GM21423 (cell line): ENCODE data around the gene ACY1.
A peak's percentile ranks its signal among the peaks of the same experiment; 100 is the strongest.
"Not testable (repeated sequence)": the region's sequence is repeated elsewhere in the genome, so short reads cannot be mapped to it uniquely, and the experiment has no call there.

Source experiments
- ATAC-seq: cut with Tn5 transposase; IDR thresholded peaks from one replicate; pipeline ENCODE4 v1.9.1; 2021; ENCODE audit warnings: mild to moderate bottlenecking, moderate library complexity; ENCODE audit not compliant: unreplicated experiment

The ACY1 gene

GRCh38 chr3:51980253-51980652 lies 3.1 kb upstream of the ACY1 start:
- no peak for ATAC-seq

- peak; percentile 44 for ATAC-seq
These were observed 940 bp upstream of the ACY1 start for GRCh38 chr3:51982352-51982837.

GRCh38 chr3:51983578-51984268 lies 388 bp downstream of the ACY1 start:
- no peak for ATAC-seq

- no peak for ATAC-seq
These were observed 923 bp downstream of the ACY1 start for GRCh38 chr3:51984269-51984647.

- no peak for ATAC-seq
These were observed 1.7 kb downstream of the ACY1 start for GRCh38 chr3:51985063-51985462.

- ATAC-seq, result no peak
These were observed 2.9 kb downstream of the ACY1 start for GRCh38 chr3:51986010-51986947.

GRCh38 chr3:51987568-51987967 lies 4.2 kb downstream of the ACY1 start:
- ATAC-seq, result no peak

GRCh38 chr3:51988286-51989146 lies 5.2 kb downstream of the ACY1 start:
- no peak for ATAC-seq

GRCh38 chr3:51990501-51990971 lies 7.2 kb downstream of the ACY1 start:
- ATAC-seq, result not testable (repeated sequence)

- ATAC-seq, result no peak
These were observed 8.8 kb downstream of the ACY1 start for GRCh38 chr3:51992017-51992682.

GRCh38 chr3:51993657-51994056 lies 10.3 kb downstream of the ACY1 start:
- not testable (repeated sequence) for ATAC-seq

GRCh38 chr3:51994530-51994929 lies 11.2 kb downstream of the ACY1 start:
- no peak for ATAC-seq

GRCh38 chr3:51995346-51996163 lies 12.2 kb downstream of the ACY1 start, which contains the start of gene RPL29:
TSS of gene RPL29 (minus strand) at chr3:51995895. CDS start at chr3:51995461, 434 bp downstream.
- peak; percentile 91 for ATAC-seq

- ATAC-seq, result no peak
These were observed 13.8 kb downstream of the ACY1 start for GRCh38 chr3:51997172-51997571.

GRCh38 chr3:51997935-51998596 lies 14.7 kb downstream of the ACY1 start:
- ATAC-seq, result no peak

GRCh38 chr3:51998774-51999173 lies 15.4 kb downstream of the ACY1 start:
- ATAC-seq, result no peak

GRCh38 chr3:51999846-52000245 lies 16.5 kb downstream of the ACY1 start:
- no peak for ATAC-seq

- ATAC-seq, result peak; percentile 84
These were observed 18.2 kb downstream of the ACY1 start for GRCh38 chr3:52001443-52001974.

- no peak for ATAC-seq
These were observed 19.4 kb downstream of the ACY1 start for GRCh38 chr3:52002748-52003147.
